Pancreas (tissue), 10 donors: Measurements from ENCODE around the gene ADGRG6. TPM values are rescaled to one million over a fixed set of nuclear protein-coding genes. Genes with fewer than 3 reads are reported as not detected.
A peak's percentile ranks its signal among the peaks of the same experiment; 100 is the strongest.

Experiments
- ATAC-seq, 4 donors: fragments of 200-7000 bp; cut with Tn5 transposase; one replicate each; pipeline versions ENCODE4 v1.8.0 to v1.9.1; 2020; ENCODE audit warnings: mild to moderate bottlenecking in 4 of 4, moderate library complexity in 4 of 4
- DNase-seq, 6 donors: peaks; one replicate each; pipeline ENCODE4 v3.0.0-alpha.2; 2020
- FAIRE-seq: peaks from 2 replicates; lab custom pipeline; 2012; peaks lifted over from hg19 to GRCh38; lab: Jason Lieb, UNC
- H3K27ac ChIP-seq, 4 donors: fragments of 200-600 bp; sonication (generic); 1 replicate in 3 of 4; 2 replicates in 1 of 4; pipeline versions ENCODE4 v1.5.0 to v1.8.0; 2020
- H3K27me3 ChIP-seq, 4 donors: fragments of 200-600 bp; one replicate each; pipeline ENCODE4 v1.8.0; 2021
- H3K36me3 ChIP-seq, 3 donors: fragments of 200-600 bp; sonication (generic) in 1 of 3; one replicate each; pipeline versions ENCODE4 v1.5.0 to v1.8.0; 2020 to 2021
- H3K4me1 ChIP-seq, 3 donors: fragments of 200-600 bp; one replicate each; pipeline ENCODE4 v1.8.0; 2021
- H3K4me3 ChIP-seq, 4 donors: fragments of 200-600 bp; sonication (generic) in 2 of 4; one replicate each; pipeline versions ENCODE4 v1.5.0 to v1.8.0; 2020 to 2021
- H3K9me3 ChIP-seq, 4 donors: fragments of 200-600 bp; one replicate each; pipeline ENCODE4 v1.8.0; 2021
- CTCF ChIP-seq, 4 donors: fragments of 200-600 bp; sonication (generic) in 3 of 4; IDR thresholded peaks; one replicate each; pipeline versions ENCODE4 v1.5.0 to v1.8.0; 2021; ENCODE audit warnings: antibody characterized with exemption in 4 of 4
- WGBS, 2 donors: extraction: QIAGEN DNeasy Blood & Tissue Kit; methylation state at CpG; one replicate each; pipeline ENCODE4 v1.1.7; 2013; 5-methylcytosine and 5-hydroxymethylcytosine counted together
- intact Hi-C, 3 donors: fragments of 100-400 bp; cut with DNase I; formaldehyde crosslinking; loops; one replicate each; pipeline versions ENCODE4 v1.11.1 to v1.14.2; 2022
- polyA plus RNA-seq, 2 donors: library from polyadenylated mRNA; stranded (reverse); fragments of 200-250 nt; gene quantifications; one replicate each; pipeline ENCODE4 v1.2.3, GENCODE V29; 2013
- total RNA-seq, 6 donors: library from RNA; stranded (reverse); fragmentation: NEBNext Ultra II Directional in 4 of 6; extraction: Animal tissue kit (Norgen Biotek cat#: 25700) in 4 of 6; gene quantifications; one replicate each; pipeline versions ENCODE4 v1.2.1 to v1.2.4, GENCODE V29; 2021 to 2023
- donor health status: healthy with polysubstance abuse.
- donor health status: DM: no; HTN: no; CAD: no; lungs with moderate emphysema.
- donor health status: DM: no; HTN: no; CAD: no.
- donor health status: control.
- donor health status: control.
- donor health status: Bipolar disorder and iron deficiency.
- donor health status: DM: yes; HTN: yes; CAD: no.
- donor health status: DM: no; HTN: no; CAD: no.
- donor health status: DM: no; HTN: no; CAD: no.
- donor health status: DM: yes; HTN: yes; CAD: no.

Gene ADGRG6
- total and polyA plus RNA-seq, 8 donors = 1.6 to 10.7 (median 4.2) TPM

- H3K4me3 ChIP-seq = no peak overlapping the region
- no peaks in the 10 kb centered on the region for H3K27me3 ChIP-seq
- H3K9me3 ChIP-seq = no peaks in the 10 kb centered on the region
- no peak for ATAC-seq
- TF ChIP-seq CTCF (IDR thresholded peaks at IDR 0.05) = no peak
- no peaks in the 10 kb centered on the region for H3K36me3 ChIP-seq
- FAIRE-seq = no peak
- DNase-seq = no peak
- intact Hi-C loops = no loop called here
- H3K27ac ChIP-seq = no peak overlapping the region
- WGBS, 2 donors = 77 to 81% methylated on average over 2 of the region's 2 CpGs
- H3K4me1 ChIP-seq = peaks cover 0 to 6% (median 0%) of the 10 kb centered on the region in 3 donors
These were observed 37.3 kb downstream of the ADGRG6 start for GRCh38 chr6:142339113-142339512.

GRCh38 chr6:142339968-142340658 lies 38.3 kb downstream of the ADGRG6 start:
- TF ChIP-seq CTCF (IDR thresholded peaks at IDR 0.05) = no peak
- no peak for FAIRE-seq

GRCh38 chr6:142341855-142342330 lies 40.1 kb downstream of the ADGRG6 start:
- DNase-seq = no peak
- Histone ChIP-seq H3K4me3 (no peak overlapping the region), H3K4me1 (peaks cover 0 to 6% (median 0%) of the 10 kb centered on the region in 3 donors), H3K9me3 (no peaks in the 10 kb centered on the region), H3K27me3 (no peaks in the 10 kb centered on the region), H3K36me3 (no peaks in the 10 kb centered on the region), H3K27ac (no peak overlapping the region)
- 76 to 82% methylated on average over 2 of the region's 2 CpGs for WGBS, 2 donors
- FAIRE-seq = no peak
- intact Hi-C loops = no loop called here
- ATAC-seq = no peak
- no peak for TF ChIP-seq CTCF (IDR thresholded peaks at IDR 0.05)

More at GRCh38 chr6:142339968-142340658, 38.3 kb downstream of the ADGRG6 start:
- Histone ChIP-seq H3K27me3 (no peaks in the 10 kb centered on the region), H3K27ac (no peak overlapping the region), H3K4me1 (peaks cover 0 to 6% (median 0%) of the 10 kb centered on the region in 3 donors), H3K9me3 (no peaks in the 10 kb centered on the region), H3K36me3 (no peaks in the 10 kb centered on the region), H3K4me3 (no peak overlapping the region)
- WGBS, 2 donors = 59 to 84% methylated on average over 1 of the region's 1 CpG
- ATAC-seq = no peak
- no peak for DNase-seq
- intact Hi-C loops = no loop called here

GRCh38 chr6:142342986-142343385 lies 41.2 kb downstream of the ADGRG6 start:
- ATAC-seq = no peak
- H3K4me1 ChIP-seq = peaks cover 0 to 6% (median 0%) of the 10 kb centered on the region in 3 donors
- intact Hi-C loops = no loop called here
- TF ChIP-seq CTCF (IDR thresholded peaks at IDR 0.05) = no peak
- no peak overlapping the region for H3K4me3 ChIP-seq
- H3K27ac ChIP-seq = no peak overlapping the region
- no peaks in the 10 kb centered on the region for H3K9me3 ChIP-seq
- H3K27me3 ChIP-seq = no peaks in the 10 kb centered on the region
- no peak for DNase-seq
- H3K36me3 ChIP-seq = no peaks in the 10 kb centered on the region
- peak; percentile 13 for FAIRE-seq

- ATAC-seq = no peak
- no peak for TF ChIP-seq CTCF (IDR thresholded peaks at IDR 0.05)
- no peak overlapping the region for H3K4me3 ChIP-seq
- H3K4me1 ChIP-seq = peaks cover 0 to 6% (median 0%) of the 10 kb centered on the region in 3 donors
- H3K36me3 ChIP-seq = no peaks in the 10 kb centered on the region
- no peak for FAIRE-seq
- no peak for DNase-seq
- H3K27me3 ChIP-seq = no peaks in the 10 kb centered on the region
- H3K9me3 ChIP-seq = no peaks in the 10 kb centered on the region
- intact Hi-C loops = no loop called here
- no peak overlapping the region for H3K27ac ChIP-seq
- 86 to 91% methylated on average over 1 of the region's 1 CpG for WGBS, 2 donors
These were observed 42.1 kb downstream of the ADGRG6 start for GRCh38 chr6:142343938-142344337.
